ENCODE results near the gene PRPF8.

DNA sequence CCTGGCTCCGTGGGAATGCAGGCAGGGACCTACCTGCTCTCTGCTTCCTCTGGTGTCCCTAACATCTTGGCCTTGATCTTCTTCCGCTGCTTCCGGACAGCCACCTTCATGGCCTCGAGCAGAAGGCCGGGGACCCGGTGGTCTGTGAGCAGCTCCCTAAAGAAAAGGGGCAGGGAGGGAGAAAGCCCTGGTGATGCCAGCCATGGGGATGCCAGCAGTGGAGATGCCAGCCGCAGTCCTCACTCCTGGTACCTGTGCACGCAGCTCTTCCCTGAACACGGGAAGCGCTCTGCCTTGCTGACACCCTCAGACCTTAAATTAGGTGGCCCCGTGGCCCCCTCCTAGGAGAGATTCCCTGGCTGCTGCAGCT, 36.9 kb downstream of the PRPF8 start:
- TF ChIP-seq YY1 (IDR thresholded peaks at IDR 0.05; ENCODE audit: insufficient read depth, insufficient read length): no peak
- TF ChIP-seq ZNF274 (IDR thresholded peaks at IDR 0.05; ENCODE audit: low read depth, low read length): no peak
- TF ChIP-seq SUZ12 (IDR thresholded peaks at IDR 0.05; ENCODE audit: extremely low read depth, insufficient read depth, insufficient read length): no peak

Measured in NT2/D1 (cell line).